Measurements from ENCODE around the gene UCMA. TPM values are rescaled to one million over a fixed set of nuclear protein-coding genes. Genes with fewer than 3 reads are reported as not detected.
"Not testable (repeated sequence)": the region's sequence is repeated elsewhere in the genome, so short reads cannot be mapped to it uniquely, and the experiment has no call there.

UCMA gene, protein sequence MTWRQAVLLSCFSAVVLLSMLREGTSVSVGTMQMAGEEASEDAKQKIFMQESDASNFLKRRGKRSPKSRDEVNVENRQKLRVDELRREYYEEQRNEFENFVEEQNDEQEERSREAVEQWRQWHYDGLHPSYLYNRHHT
- 2.6 TPM for total RNA-seq
- 1 to 10 TPM in 4 of 8 donors, under 1 TPM in 4; 0.31 to 2.8 (median 0.85) TPM for polyA plus RNA-seq (ENCODE audit: insufficient read depth in 1 of 8, insufficient read length in 8 of 8, low replicate concordance in 1 of 8)
- long read RNA-seq, donor 1: 0 reads
- long read RNA-seq, donor 2: 0 reads
- long read RNA-seq, donor 3: 0 reads
- long read RNA-seq, donor 4: 0 reads
- long read RNA-seq, donor 5: 0 reads
- long read RNA-seq, donor 6: 0 reads
- long read RNA-seq, donor 7, partial matches to known transcripts: 0 of 1 reads
- long read RNA-seq, donor 7, other reads (novel, unspliced or antisense): 0 of 1 reads
- long read RNA-seq, donor 8: 0 reads
- long read RNA-seq, donor 9, partial matches to known transcripts: 0 of 1 reads
- long read RNA-seq, donor 9, other reads (novel, unspliced or antisense): 0 of 1 reads
- long read RNA-seq, donor 10: 0 reads
- long read RNA-seq, donor 11, partial matches to known transcripts: 0 of 1 reads
- long read RNA-seq, donor 11, other reads (novel, unspliced or antisense): 0 of 1 reads

DNA sequence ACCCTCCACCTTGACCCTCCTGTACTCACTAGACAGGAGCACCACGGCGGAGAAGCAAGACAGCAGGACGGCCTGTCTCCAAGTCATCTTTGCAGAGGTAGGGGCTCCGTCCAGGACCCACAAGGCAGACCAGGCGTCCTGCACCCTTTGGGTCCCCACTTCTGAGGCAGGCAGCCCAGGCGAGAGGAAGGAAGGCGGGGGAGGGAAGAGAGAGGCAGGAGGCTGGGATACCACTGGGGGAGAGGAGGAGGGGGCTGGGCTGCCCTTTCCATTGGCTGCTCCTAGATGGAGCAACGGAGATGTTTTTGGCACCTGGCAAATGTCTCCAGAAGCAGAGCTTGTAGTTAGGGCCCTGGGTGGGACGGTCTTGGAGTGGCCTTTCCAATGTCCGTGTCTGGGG is at the start of gene UCMA:
Gene UCMA (minus strand): TSS at position 203 of the 400 bp plus-strand sequence. CDS start 116 bp downstream, at position 87.
- no peak within 1 kb of the TSS for H3K4me3 ChIP-seq (ENCODE audit: low read length)
- 34% methylated on average over 10 of the region's 10 CpGs for WGBS (ENCODE audit: insufficient coverage)
- H3K36me3 ChIP-seq (ENCODE audit: control insufficient read depth, insufficient read depth, low read length): no peaks in the 10 kb centered on the region
- DNase-seq: peak; percentile 58
- no peak within 1 kb of the TSS for H3K27ac ChIP-seq (ENCODE audit: low read length)
- H3K4me1 ChIP-seq (ENCODE audit: control insufficient read depth, insufficient read depth, low read length): no peaks in the 10 kb centered on the region
- peaks cover 3% of the 10 kb centered on the region for H3K27me3 ChIP-seq (ENCODE audit: control insufficient read depth, insufficient read depth, low read length)
- H3K9me3 ChIP-seq (replicated peaks; ENCODE audit: control insufficient read depth, low read depth, low read length): no peaks in the 10 kb centered on the region

DNA sequence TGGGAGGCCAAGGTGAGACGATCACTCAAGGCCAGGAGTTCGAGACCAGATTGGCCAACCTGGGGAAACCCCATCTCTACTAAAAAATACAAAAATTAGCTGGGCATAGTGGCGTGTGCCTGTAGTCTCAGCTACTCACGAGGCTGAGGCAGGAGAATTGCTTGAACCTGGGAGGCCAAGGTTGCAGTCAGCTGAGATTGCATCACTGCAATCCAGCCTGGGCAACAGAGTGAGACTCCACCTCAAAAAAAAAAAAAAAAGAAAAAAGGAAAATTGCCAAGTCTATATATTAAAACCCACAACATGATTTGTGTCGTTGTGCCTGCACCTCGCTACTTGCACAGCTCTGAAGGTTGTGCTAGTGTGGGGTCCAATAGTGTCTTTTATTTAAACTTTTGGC is 48.2 kb upstream of the UCMA start:
- H3K27ac ChIP-seq (ENCODE audit: low read length); H3K4me1 ChIP-seq (ENCODE audit: control insufficient read depth, insufficient read depth, low read length); H3K9me3 ChIP-seq (replicated peaks; ENCODE audit: control insufficient read depth, low read depth, low read length); H3K27me3 ChIP-seq (ENCODE audit: control insufficient read depth, insufficient read depth, low read length); DNase-seq; H3K4me3 ChIP-seq (ENCODE audit: low read length): not testable (repeated sequence)
- 87% methylated on average over 2 of the region's 6 CpGs for WGBS (ENCODE audit: insufficient coverage)
- H3K36me3 ChIP-seq (ENCODE audit: control insufficient read depth, insufficient read depth, low read length): peaks cover 38% of the 10 kb centered on the region

DNA sequence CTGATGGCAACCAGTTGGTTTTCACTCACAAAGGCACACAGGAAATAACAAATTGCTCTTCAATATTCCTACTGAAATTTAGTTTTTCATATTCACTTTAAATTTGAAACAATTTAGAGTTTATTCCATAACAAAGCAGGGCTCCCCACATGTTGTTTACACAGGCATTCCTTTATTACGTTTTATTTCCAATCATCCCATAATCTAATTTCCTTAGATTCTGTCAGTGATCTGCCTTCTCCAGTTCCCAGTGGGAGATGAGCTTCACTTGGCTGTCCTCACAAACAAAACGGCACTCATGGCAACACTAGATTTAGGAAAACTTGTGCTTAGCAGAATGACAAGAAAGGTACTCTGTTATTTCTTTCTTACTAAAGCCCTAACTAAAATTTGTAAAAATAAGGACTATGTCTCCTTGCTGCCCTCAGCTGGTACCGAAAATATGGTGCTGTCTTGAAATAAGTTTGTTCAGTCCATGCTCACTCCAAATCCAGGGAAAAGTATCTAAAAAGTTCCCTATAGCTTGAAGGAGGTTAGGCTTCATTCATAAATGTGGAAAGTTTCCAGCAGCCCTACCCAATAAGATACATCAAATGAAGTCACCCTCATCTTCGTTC is 42.7 kb upstream of the UCMA start:
- H3K27ac ChIP-seq (ENCODE audit: low read length): no peak overlapping the region
- no peaks in the 10 kb centered on the region for H3K27me3 ChIP-seq (ENCODE audit: control insufficient read depth, insufficient read depth, low read length)
- peak; percentile 63 for DNase-seq
- no peaks in the 10 kb centered on the region for H3K9me3 ChIP-seq (replicated peaks; ENCODE audit: control insufficient read depth, low read depth, low read length)
- WGBS (ENCODE audit: insufficient coverage): 0% methylated on average over 1 of the region's 4 CpGs
- peaks cover 12% of the 10 kb centered on the region for H3K4me1 ChIP-seq (ENCODE audit: control insufficient read depth, insufficient read depth, low read length)
- H3K36me3 ChIP-seq (ENCODE audit: control insufficient read depth, insufficient read depth, low read length): peaks cover 18% of the 10 kb centered on the region
- H3K4me3 ChIP-seq (ENCODE audit: low read length): no peak overlapping the region

DNA sequence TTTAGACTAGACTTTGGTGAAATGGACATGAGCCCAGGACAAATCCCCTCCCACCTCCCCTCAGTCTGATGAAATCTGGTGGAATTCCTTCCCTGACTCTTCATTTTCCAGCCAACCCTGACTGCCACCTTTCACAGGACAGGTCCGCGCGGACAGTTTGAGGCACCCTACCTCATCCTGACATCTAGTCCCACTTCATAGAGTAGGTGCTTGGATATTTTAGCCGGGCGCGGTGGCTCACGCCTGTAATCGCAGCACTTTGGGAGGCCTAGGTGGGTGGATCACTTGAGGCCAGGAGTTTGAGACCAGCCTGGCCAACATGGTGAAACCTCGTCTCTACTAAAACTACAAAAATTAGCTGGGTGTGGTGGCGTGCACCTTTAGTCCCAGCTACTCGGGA is 42.0 kb upstream of the UCMA start:
- DNase-seq; H3K27me3 ChIP-seq (ENCODE audit: control insufficient read depth, insufficient read depth, low read length); H3K9me3 ChIP-seq (replicated peaks; ENCODE audit: control insufficient read depth, low read depth, low read length); H3K27ac ChIP-seq (ENCODE audit: low read length); H3K4me3 ChIP-seq (ENCODE audit: low read length): not testable (repeated sequence)
- H3K4me1 ChIP-seq (ENCODE audit: control insufficient read depth, insufficient read depth, low read length): peaks cover 19% of the 10 kb centered on the region
- peaks cover 14% of the 10 kb centered on the region for H3K36me3 ChIP-seq (ENCODE audit: control insufficient read depth, insufficient read depth, low read length)
- no CpG with 5 or more reads among the region's 11 CpGs for WGBS (ENCODE audit: insufficient coverage)

DNA sequence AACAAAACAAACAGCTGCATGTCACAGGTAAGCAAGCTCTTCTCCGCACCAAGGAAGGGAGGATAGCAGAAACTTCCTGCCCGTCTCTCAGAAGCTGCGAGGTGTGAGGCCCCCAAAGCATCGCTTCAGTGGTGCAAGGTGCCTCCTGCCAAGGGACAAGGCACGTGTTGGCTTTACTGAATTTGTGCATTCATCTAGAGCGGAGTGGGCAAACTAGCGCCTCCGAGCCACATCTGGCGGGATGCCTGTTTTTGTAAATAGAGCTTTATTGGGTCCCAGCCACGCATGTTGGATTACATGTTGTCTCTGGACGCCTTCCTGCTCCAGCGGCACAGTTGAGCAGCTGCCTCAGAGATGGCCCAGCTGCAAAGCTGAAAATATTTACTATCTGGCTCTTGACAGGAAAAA is 38.0 kb upstream of the UCMA start:
- H3K36me3 ChIP-seq (ENCODE audit: control insufficient read depth, insufficient read depth, low read length): no peaks in the 10 kb centered on the region
- DNase-seq: peak; percentile 91
- H3K27ac ChIP-seq (ENCODE audit: low read length): peak overlapping the region; percentile 64
- H3K4me3 ChIP-seq (ENCODE audit: low read length): no peak overlapping the region
- 14% methylated on average over 11 of the region's 12 CpGs for WGBS (ENCODE audit: insufficient coverage)
- H3K27me3 ChIP-seq (ENCODE audit: control insufficient read depth, insufficient read depth, low read length): no peaks in the 10 kb centered on the region
- no peaks in the 10 kb centered on the region for H3K9me3 ChIP-seq (replicated peaks; ENCODE audit: control insufficient read depth, low read depth, low read length)
- peaks cover 22% of the 10 kb centered on the region for H3K4me1 ChIP-seq (ENCODE audit: control insufficient read depth, insufficient read depth, low read length)

DNA sequence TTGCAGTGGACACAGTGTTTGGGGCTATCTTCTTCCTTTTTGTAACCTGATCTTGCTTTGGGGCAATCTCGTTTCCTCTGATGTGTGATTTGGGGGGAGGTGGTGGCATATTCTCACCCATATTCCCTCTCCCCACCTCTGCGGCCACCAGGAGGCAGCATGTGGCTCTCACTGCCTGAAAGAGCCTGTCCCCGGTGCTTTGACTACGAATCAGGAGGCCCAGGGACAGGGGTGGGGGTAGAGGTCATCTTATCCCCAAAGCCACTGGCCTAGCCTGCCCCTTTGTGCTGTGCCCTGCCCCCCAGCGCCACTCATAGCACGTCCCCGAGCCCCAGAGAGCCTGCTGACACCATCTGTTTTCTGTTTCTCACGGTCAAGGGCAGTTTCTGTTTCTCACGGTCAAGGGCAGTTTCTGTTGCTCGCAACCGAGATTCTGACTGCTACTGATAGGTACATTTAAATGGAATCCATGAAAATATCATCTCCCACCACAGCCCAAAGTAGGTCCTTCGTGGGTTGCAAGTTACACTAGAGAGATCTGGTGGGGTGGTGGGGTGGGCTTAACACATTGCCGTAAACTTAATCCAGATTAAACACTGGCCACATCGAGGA is 37.5 kb upstream of the UCMA start:
- no peak overlapping the region for H3K4me3 ChIP-seq (ENCODE audit: low read length)
- H3K4me1 ChIP-seq (ENCODE audit: control insufficient read depth, insufficient read depth, low read length): peaks cover 22% of the 10 kb centered on the region
- DNase-seq: peak; percentile 32
- no peaks in the 10 kb centered on the region for H3K27me3 ChIP-seq (ENCODE audit: control insufficient read depth, insufficient read depth, low read length)
- no peaks in the 10 kb centered on the region for H3K36me3 ChIP-seq (ENCODE audit: control insufficient read depth, insufficient read depth, low read length)
- 25% methylated on average over 2 of the region's 14 CpGs for WGBS (ENCODE audit: insufficient coverage)
- no peaks in the 10 kb centered on the region for H3K9me3 ChIP-seq (replicated peaks; ENCODE audit: control insufficient read depth, low read depth, low read length)
- peak overlapping the region; percentile 64 for H3K27ac ChIP-seq (ENCODE audit: low read length)

DNA sequence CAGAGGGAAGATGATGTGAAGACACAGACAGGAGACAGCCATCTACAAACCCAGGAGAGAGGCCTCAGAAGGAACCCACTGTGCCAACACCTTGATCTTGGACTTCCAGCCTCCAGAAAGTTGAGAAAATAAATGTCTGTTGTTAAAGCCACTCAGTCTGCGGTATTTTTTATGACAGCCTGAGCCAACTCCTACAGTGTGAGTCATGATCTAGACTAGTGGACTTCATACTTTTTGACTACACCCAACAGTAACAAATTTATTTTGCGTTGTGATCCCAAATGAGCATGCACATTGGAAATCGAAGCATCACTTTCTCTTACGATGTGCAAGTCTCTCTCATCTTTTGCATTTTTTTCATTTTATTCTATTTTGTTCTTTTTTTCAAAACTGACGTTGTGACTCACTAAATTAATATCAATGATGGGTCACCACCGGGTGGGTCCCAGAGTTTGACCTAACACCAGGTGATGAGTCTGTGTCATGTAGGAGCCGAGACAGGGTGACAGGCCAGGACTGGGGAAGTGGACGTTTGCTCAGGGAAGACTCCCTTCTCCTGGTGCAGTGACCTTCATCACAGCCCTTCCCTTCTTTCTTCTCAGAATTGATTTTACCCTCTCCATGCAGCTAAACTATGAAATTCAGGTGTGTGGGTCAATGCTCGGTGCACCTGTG is 36.8 kb upstream of the UCMA start:
- H3K4me3 ChIP-seq (ENCODE audit: low read length): no peak overlapping the region
- peak overlapping the region; percentile 64 for H3K27ac ChIP-seq (ENCODE audit: low read length)
- H3K27me3 ChIP-seq (ENCODE audit: control insufficient read depth, insufficient read depth, low read length): no peaks in the 10 kb centered on the region
- H3K9me3 ChIP-seq (replicated peaks; ENCODE audit: control insufficient read depth, low read depth, low read length): no peaks in the 10 kb centered on the region
- 83% methylated on average over 1 of the region's 9 CpGs for WGBS (ENCODE audit: insufficient coverage)
- peak; percentile 54 for DNase-seq
- H3K36me3 ChIP-seq (ENCODE audit: control insufficient read depth, insufficient read depth, low read length): no peaks in the 10 kb centered on the region
- peaks cover 22% of the 10 kb centered on the region for H3K4me1 ChIP-seq (ENCODE audit: control insufficient read depth, insufficient read depth, low read length)

DNA sequence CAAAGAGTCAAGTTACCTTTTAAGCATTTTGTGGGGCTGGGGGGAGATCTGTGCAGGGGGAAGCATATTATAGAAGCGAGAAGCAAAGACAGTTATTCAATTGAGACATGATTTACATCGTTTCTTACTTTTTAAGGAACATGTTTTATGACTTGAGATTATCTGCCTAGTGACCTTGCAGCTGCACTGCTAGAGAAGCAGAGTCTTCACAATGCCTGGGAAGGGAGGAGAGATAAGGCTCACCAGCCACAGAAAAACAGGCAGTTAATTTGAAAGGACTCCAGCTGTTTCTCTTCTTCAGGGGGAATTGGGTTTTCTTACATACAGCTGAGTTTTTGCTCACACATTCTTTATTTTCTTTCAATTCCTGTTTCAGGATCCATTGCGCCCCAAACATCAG is 34.7 kb upstream of the UCMA start:
- no peak overlapping the region for H3K4me3 ChIP-seq (ENCODE audit: low read length)
- no peak for DNase-seq
- 14% methylated on average over 2 of the region's 3 CpGs for WGBS (ENCODE audit: insufficient coverage)
- H3K27ac ChIP-seq (ENCODE audit: low read length): no peak overlapping the region
- no peaks in the 10 kb centered on the region for H3K27me3 ChIP-seq (ENCODE audit: control insufficient read depth, insufficient read depth, low read length)
- H3K36me3 ChIP-seq (ENCODE audit: control insufficient read depth, insufficient read depth, low read length): no peaks in the 10 kb centered on the region
- no peaks in the 10 kb centered on the region for H3K9me3 ChIP-seq (replicated peaks; ENCODE audit: control insufficient read depth, low read depth, low read length)
- H3K4me1 ChIP-seq (ENCODE audit: control insufficient read depth, insufficient read depth, low read length): peaks cover 22% of the 10 kb centered on the region

DNA sequence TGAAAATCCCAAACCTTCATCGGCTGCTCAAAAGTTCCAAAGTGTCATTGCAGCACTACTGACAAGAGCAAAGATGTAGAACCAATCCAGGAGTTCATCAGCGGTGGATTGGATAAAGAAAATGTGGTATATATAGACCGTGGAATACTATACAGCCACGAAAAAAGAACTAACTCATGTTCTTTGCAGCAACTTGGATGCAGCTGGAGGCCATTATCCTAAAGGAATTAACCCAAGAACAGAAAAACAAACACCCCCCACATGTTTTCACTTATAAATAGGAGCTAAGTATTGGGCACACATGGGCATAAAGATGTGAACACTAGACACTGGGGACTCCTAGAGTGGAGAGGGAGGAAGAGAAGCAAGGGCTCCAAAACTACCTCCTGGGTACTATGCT is 34.1 kb upstream of the UCMA start:
- Histone ChIP-seq H3K36me3 (ENCODE audit: control insufficient read depth, insufficient read depth, low read length) (no peaks in the 10 kb centered on the region), H3K4me1 (ENCODE audit: control insufficient read depth, insufficient read depth, low read length) (peaks cover 22% of the 10 kb centered on the region), H3K9me3 (replicated peaks; ENCODE audit: control insufficient read depth, low read depth, low read length) (no peaks in the 10 kb centered on the region), H3K27ac (ENCODE audit: low read length) (no peak overlapping the region), H3K27me3 (ENCODE audit: control insufficient read depth, insufficient read depth, low read length) (no peaks in the 10 kb centered on the region), H3K4me3 (ENCODE audit: low read length) (no peak overlapping the region)
- WGBS (ENCODE audit: insufficient coverage): no CpG with 5 or more reads among the region's 4 CpGs
- DNase-seq: no peak
